ENCODE results near the gene SEMA3A.

GRCh38 chr7:84134169-84134568 lies 60.4 kb downstream of the SEMA3A start:
- TF ChIP-seq ELF1 (IDR thresholded peaks at IDR 0.05; ENCODE audit: borderline replicate concordance, low read depth) (no peak), ZBTB33 (IDR thresholded peaks at IDR 0.05; ENCODE audit: extremely low read depth, insufficient replicate concordance, low read length) (no peak), FOSL1 (IDR thresholded peaks at IDR 0.05; ENCODE audit: low read depth) (no peak), POLR2AphosphoS5 (IDR thresholded peaks at IDR 0.05; ENCODE audit: low read depth, low read length) (no peak), CTCF (IDR thresholded peaks at IDR 0.05 in 2 of 3, conservative IDR thresholded peaks at IDR 0.05 in 1 of 3; ENCODE audit: borderline replicate concordance in 1 of 3, insufficient read depth in 1 of 3, low read depth in 2 of 3, low read length in 2 of 3) (no peak), MAX (IDR thresholded peaks at IDR 0.05) (no peak), POLR2A (IDR thresholded peaks at IDR 0.05; ENCODE audit: borderline replicate concordance, extremely low read depth, insufficient read depth, insufficient read length) (no peak), SP1 (IDR thresholded peaks at IDR 0.05; ENCODE audit: low read depth) (no peak), EGR1 (IDR thresholded peaks at IDR 0.05; ENCODE audit: low read depth) (no peak), ZFX (IDR thresholded peaks at IDR 0.05) (no peak), EZH2 (IDR thresholded peaks at IDR 0.05) (no peak)
